Stimulated activated naive CD8-positive, alpha-beta T cell treated with anti-CD3 and anti-CD28 coated beads, Interleukin-15, Interleukin-2, amounts not matched to agents 100 ng/mL and 50 ng/mL, for 24 hours (primary cell): Measurements from ENCODE around the gene CTAG2.
"Not testable (repeated sequence)": the region's sequence is repeated elsewhere in the genome, so short reads cannot be mapped to it uniquely, and the experiment has no call there.

ENCODE experiments used
- H3K27ac Mint-ChIP-seq: one replicate; pipeline ENCODE4 v1.8.0; 2021; ENCODE audit warnings: mild to moderate bottlenecking, mixed read lengths
- H3K27me3 Mint-ChIP-seq: one replicate; pipeline ENCODE4 v1.8.0; 2021; ENCODE audit warnings: mixed read lengths
- H3K36me3 Mint-ChIP-seq: one replicate; pipeline ENCODE4 v1.8.0; 2021; ENCODE audit warnings: low read depth, mixed read lengths
- H3K4me1 Mint-ChIP-seq: one replicate; pipeline ENCODE4 v1.8.0; 2021; ENCODE audit warnings: low read depth, mixed read lengths
- H3K4me3 Mint-ChIP-seq: one replicate; pipeline ENCODE4 v1.8.0; 2021; ENCODE audit warnings: mild to moderate bottlenecking, mixed read lengths
- H3K9me3 Mint-ChIP-seq: one replicate; pipeline ENCODE4 v1.8.0; 2021; ENCODE audit warnings: mixed read lengths

Gene CTAG2

DNA sequence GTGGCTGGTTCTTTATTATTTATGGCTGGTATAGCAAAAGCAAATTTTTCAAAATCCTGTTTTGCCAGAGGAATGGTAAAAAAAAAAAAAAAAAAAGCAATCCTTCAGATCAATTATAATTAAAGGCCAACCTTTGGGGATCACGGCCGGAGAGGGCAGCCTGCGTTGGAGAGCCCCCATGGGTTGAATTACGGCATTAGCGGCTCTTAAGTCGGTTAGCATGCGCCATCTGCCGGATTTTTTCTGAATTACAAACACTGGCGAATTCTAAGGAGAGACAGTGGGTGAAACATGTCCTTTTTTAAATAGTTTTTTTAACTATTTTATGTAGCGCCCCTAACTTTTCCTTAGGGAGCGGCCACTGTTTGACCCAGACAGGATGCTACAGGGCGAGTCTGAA, 39.8 kb downstream of the CTAG2 start:
- not testable (repeated sequence) for H3K9me3 Mint-ChIP-seq, H3K27ac Mint-ChIP-seq

DNA sequence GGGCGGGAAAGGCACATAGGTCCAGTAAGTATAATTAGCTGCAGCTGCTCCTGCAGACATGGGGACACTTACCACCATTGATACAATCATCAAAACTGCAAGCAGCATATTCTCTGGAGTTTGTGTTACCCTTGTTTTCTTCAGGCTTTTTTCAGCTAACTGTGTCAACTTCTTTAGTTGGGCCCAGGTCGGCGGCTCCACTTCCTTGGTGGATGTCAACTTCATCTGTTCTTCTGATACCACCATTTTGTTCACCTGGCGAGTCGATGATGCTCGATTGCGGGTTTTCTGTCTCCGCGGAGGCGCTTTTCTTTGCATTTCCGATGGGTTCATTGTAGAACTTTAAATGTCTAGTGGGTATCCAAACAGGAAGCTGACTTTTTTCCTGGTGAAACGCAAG, 42.2 kb downstream of the CTAG2 start:
- H3K27ac Mint-ChIP-seq, H3K9me3 Mint-ChIP-seq, H3K36me3 Mint-ChIP-seq, H3K4me3 Mint-ChIP-seq, H3K27me3 Mint-ChIP-seq, H3K4me1 Mint-ChIP-seq: not testable (repeated sequence)

More for the DNA sequence above, 39.8 kb downstream of the CTAG2 start:
- not testable (repeated sequence) for H3K36me3 Mint-ChIP-seq, H3K27me3 Mint-ChIP-seq, H3K4me1 Mint-ChIP-seq, H3K4me3 Mint-ChIP-seq

DNA sequence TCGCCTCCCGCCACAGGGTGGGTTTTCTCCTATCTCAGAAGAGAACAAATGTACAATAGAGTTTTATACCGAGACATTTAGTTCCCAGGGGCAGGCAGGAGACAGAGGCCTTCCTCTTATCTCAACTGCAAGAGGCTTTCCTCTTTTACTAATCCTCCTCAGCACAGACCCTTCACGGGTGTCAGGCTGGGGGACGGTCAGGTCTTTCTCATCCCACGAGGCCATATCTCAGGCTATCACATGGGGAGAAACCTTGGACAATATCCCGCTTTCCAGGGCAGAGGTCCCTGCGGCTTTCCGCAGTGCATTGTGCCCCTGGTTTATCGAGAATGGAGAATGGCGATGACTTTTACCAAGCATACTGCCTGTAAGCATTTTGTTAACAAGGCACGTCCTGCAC, 44.6 kb downstream of the CTAG2 start:
- H3K36me3 Mint-ChIP-seq, H3K4me1 Mint-ChIP-seq, H3K27ac Mint-ChIP-seq, H3K4me3 Mint-ChIP-seq, H3K27me3 Mint-ChIP-seq, H3K9me3 Mint-ChIP-seq: not testable (repeated sequence)

DNA sequence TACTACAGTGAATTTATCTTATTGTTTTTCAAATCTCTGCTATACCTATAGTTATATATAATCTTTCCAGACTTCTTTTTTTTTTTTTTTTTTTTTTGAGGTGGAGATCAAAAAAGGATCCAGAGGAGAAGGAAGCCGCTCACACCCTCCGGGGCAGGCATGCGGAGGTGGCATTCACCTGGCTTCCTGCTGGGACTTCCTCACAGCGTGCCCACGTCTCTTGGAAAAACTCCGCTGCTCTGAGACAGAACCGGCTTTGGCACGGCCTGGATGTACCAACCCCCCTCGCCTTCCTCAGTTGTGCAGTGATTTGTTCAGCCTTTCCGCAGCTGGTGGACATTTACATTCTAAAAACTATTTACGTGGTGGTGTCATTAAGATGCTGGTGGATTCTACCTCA, 45.4 kb downstream of the CTAG2 start:
- H3K4me3 Mint-ChIP-seq, H3K9me3 Mint-ChIP-seq, H3K27me3 Mint-ChIP-seq, H3K27ac Mint-ChIP-seq, H3K36me3 Mint-ChIP-seq, H3K4me1 Mint-ChIP-seq: not testable (repeated sequence)

DNA sequence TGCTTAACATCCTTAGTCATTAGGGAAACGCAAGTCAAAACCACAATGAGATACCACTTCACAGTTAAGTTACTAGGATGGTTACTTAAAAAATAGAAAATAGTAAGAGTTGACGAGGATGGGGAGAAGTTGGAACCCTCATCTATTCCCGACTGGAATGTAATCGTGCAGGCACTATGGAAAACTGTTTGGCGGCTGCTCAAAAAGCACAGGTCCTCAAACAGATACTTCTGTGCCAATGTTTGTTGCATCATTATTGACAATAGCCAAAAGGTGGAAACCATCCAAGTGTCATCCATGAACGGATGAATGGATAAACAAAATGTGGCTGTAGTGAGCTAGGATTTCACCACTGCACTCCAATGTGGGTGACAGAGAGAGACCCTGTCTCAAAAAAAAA, 46.0 kb downstream of the CTAG2 start:
- Mint-ChIP-seq H3K27ac (no peak overlapping the region), H3K36me3 (no peaks in the 10 kb centered on the region), H3K4me1 (peaks cover 6% of the 10 kb centered on the region), H3K9me3 (no peaks in the 10 kb centered on the region), H3K27me3 (no peaks in the 10 kb centered on the region), H3K4me3 (no peak overlapping the region)

DNA sequence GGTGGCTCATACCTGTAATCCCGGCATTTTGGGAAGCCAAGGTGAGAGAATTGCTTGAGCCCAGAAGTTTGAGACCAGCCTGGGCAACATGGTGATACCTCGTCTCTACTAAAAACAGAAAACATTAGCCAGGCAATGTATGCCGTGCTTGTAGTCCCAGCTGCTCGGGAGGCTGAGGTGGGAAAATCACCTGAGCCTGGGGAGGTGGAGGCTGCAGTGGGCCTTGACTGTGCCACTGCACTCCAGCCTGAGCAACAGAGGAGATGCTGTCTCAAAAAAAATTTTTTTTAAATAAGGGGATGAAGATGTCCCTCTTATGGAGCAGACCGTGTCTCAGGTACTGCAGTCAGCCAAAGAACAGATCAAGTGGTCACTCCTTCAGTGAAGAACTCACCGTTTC, 47.8 kb downstream of the CTAG2 start:
- H3K36me3 Mint-ChIP-seq = no peaks in the 10 kb centered on the region
- H3K4me1 Mint-ChIP-seq = peaks cover 6% of the 10 kb centered on the region
- no peaks in the 10 kb centered on the region for H3K9me3 Mint-ChIP-seq
- H3K27ac Mint-ChIP-seq = no peak overlapping the region
- no peaks in the 10 kb centered on the region for H3K27me3 Mint-ChIP-seq
- H3K4me3 Mint-ChIP-seq = no peak overlapping the region

DNA sequence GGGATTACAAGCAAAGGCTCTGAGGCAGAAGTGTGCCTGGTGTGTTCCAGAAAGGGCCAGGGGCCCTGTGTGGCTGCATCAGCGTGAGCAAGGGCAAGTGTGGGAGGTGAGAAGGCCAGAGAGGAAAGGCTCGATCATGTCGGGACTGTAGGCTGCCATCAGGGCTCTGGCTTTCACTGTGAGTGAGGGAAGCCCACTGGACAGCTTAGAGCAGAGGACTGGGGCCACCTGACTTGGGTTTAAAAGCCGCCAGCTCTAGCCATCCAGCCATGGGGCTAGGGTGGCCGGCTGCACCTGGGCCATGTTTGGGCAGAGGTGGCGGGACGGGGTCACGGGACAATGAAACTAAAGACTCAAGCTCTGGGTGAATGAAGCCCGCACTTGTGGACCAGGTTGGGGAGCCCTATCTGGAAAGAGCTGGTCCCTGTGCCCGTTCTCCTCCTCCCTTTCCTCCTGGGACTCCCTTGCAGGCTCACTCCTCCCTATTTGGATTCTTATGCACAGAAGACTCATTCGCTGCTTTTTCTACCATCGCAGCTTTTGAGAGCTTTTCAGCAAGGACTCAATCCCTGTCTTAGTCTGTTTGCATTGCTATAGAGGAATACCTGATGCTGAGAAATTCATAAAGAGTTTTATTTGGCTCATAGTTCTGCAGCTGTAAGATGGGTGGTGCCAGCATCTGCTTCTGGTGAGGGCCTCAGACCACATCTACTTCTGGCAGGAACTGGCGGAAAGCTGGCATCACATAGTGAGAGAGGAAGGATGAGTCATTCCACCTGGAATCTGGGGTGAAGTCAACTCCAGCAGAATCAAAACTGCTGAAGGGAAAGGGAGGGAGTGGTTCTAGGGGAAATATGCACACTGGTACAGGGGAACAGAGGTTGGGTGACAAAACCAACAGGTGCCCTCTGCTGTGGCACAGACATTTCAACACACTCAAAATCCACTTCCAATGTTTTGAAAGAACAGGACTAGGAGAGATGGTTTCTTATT, 49.6 kb downstream of the CTAG2 start:
- peaks cover 14% of the 10 kb centered on the region for H3K4me1 Mint-ChIP-seq
- H3K9me3 Mint-ChIP-seq = no peaks in the 10 kb centered on the region
- H3K4me3 Mint-ChIP-seq = no peak overlapping the region
- H3K27ac Mint-ChIP-seq = no peak overlapping the region
- H3K36me3 Mint-ChIP-seq = no peaks in the 10 kb centered on the region
- no peaks in the 10 kb centered on the region for H3K27me3 Mint-ChIP-seq

DNA sequence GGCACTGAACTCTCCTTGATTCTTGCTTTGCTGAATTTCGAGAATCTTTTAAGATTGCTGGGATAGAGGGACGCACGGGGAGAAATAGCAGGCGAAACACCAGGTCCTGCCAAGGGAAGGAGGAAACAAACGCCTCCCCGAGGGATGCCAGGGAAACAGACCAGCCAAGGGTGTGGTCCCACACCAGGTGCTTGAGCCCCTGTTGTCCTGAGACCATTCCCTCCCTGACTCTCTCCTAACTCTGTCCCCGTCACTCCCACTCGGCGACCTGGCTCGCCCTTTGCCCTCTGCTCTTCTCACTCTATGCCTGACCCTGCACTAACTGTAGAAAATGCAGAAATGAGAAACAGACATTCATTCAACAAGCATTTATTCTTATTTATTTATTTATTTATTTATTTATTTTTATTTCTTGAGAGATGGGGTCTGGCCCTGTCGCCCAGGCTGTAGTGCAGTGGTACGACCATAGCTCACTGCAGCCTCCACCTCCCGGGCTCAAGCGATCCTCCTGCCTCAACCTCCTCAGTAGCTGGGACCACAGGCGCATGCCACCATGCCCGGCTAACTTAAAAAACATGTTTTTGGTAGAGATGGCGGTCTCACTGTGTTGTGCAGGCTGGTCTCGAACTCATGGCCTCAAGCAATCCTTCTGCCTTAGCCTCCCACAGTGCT, 50.5 kb downstream of the CTAG2 start:
- H3K9me3 Mint-ChIP-seq = no peaks in the 10 kb centered on the region
- peaks cover 14% of the 10 kb centered on the region for H3K4me1 Mint-ChIP-seq
- H3K27ac Mint-ChIP-seq = no peak overlapping the region
- no peak overlapping the region for H3K4me3 Mint-ChIP-seq
- no peaks in the 10 kb centered on the region for H3K27me3 Mint-ChIP-seq
- H3K36me3 Mint-ChIP-seq = no peaks in the 10 kb centered on the region

DNA sequence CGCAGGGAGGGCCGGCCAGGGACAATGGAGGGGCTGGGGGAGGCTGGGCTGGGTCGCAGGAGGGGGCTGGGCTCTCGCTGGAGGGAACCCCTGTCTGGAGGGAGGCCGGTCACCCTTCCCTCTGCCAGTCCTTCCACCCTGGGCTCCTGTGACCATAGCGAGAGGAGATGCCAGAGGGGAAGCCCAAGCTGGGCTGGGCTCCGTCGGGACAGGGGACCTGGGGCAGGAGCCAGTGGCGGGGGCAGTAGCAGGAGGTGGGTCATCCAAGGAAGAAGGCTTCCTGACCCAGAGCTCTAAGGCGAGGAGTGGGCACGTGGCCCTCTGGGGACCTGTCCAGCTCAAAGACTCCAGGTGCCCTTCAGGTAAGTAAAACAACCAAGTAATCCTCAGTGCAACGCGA, 51.2 kb downstream of the CTAG2 start:
- H3K9me3 Mint-ChIP-seq = no peaks in the 10 kb centered on the region
- H3K36me3 Mint-ChIP-seq = no peaks in the 10 kb centered on the region
- no peak overlapping the region for H3K27ac Mint-ChIP-seq
- no peak overlapping the region for H3K4me3 Mint-ChIP-seq
- H3K4me1 Mint-ChIP-seq = peaks cover 14% of the 10 kb centered on the region
- no peaks in the 10 kb centered on the region for H3K27me3 Mint-ChIP-seq
